Smooth muscle cell (in vitro differentiated cells): ENCODE results near the gene SKAP1. TPM values are rescaled to one million over a fixed set of nuclear protein-coding genes. Genes with fewer than 3 reads are reported as not detected.

Source experiments
- DNase-seq: peaks from one replicate; lab custom pipeline; 2025; ENCODE audit not compliant: unreplicated experiment; lab: John Stamatoyannopoulos, UW
- H2AFZ ChIP-seq: fragments of 200-600 bp; sonication (generic); 2 replicates; pipeline ENCODE4 v1.6.0; 2016; ENCODE audit warnings: antibody characterized with exemption, low read depth, mild to moderate bottlenecking
- H3F3A ChIP-seq: fragments of 200-600 bp; sonication (generic); 2 replicates; pipeline ENCODE4 v1.6.0; 2017; ENCODE audit warnings: antibody characterized with exemption, low read depth
- H3K27ac ChIP-seq: fragments of 200-600 bp; sonication (generic); 2 replicates; pipeline ENCODE4 v1.5.1; 2016; ENCODE audit warnings: low read depth, mild to moderate bottlenecking
- H3K27me3 ChIP-seq: fragments of 200-600 bp; sonication (generic); 2 replicates; pipeline ENCODE4 v1.6.1; 2016; ENCODE audit warnings: low read depth, mild to moderate bottlenecking
- H3K36me3 ChIP-seq: fragments of 200-600 bp; sonication (generic); 2 replicates; pipeline ENCODE4 v1.5.1; 2016; ENCODE audit warnings: low read depth
- H3K4me1 ChIP-seq: fragments of 200-600 bp; sonication (generic); 2 replicates; pipeline ENCODE4 v1.5.1; 2016; ENCODE audit warnings: low read depth
- H3K4me2 ChIP-seq: fragments of 200-600 bp; sonication (generic); 2 replicates; pipeline ENCODE4 v1.6.0; 2016; ENCODE audit warnings: mild to moderate bottlenecking
- H3K4me3 ChIP-seq: fragments of 200-600 bp; sonication (generic); 2 replicates; pipeline ENCODE4 v1.5.1; 2016; ENCODE audit warnings: mild to moderate bottlenecking
- H3K79me2 ChIP-seq: fragments of 200-600 bp; sonication (generic); 2 replicates; pipeline ENCODE4 v1.6.0; 2016; ENCODE audit warnings: low read depth, mild to moderate bottlenecking
- H3K9ac ChIP-seq: fragments of 200-600 bp; sonication (generic); 2 replicates; pipeline ENCODE4 v1.6.0; 2016; ENCODE audit warnings: low read depth
- H3K9me3 ChIP-seq: fragments of 200-600 bp; sonication (generic); replicated peaks from 2 replicates; pipeline ENCODE4 v1.5.1; 2016; ENCODE audit warnings: low read depth
- H4K20me1 ChIP-seq: fragments of 200-600 bp; sonication (generic); 2 replicates; pipeline ENCODE4 v1.6.0; 2016; ENCODE audit warnings: low read depth
- CTCF ChIP-seq: fragments of 200-600 bp; sonication (generic); IDR thresholded peaks from 2 replicates; pipeline ENCODE4 v1.5.1; 2017; ENCODE audit warnings: borderline replicate concordance, mild to moderate bottlenecking, antibody characterized with exemption; ENCODE audit not compliant: insufficient read depth, poor library complexity, severe bottlenecking
- WGBS: methylation state at CpG from one replicate; pipeline ENCODE4 v1.1.7; 2016; ENCODE audit warnings: low lambda C conversion rate; 5-methylcytosine and 5-hydroxymethylcytosine counted together
- polyA plus RNA-seq: library from polyadenylated mRNA; unstranded; fragments of >200 nt; fragmentation: Nextera tagmentation; extraction: Ambion mirVana; gene quantifications from 2 replicates; pipeline ENCODE4 v1.2.1, GENCODE V29; 2016
- total RNA-seq: library from RNA; depleted of rRNA; stranded (reverse); fragments of >200 nt; gene quantifications from 2 replicates; pipeline ENCODE4 v1.2.3, GENCODE V29; 2014

The SKAP1 gene
- total and polyA plus RNA-seq, 2 experiments from 2014 or later, result not detected

- H3K4me3 ChIP-seq, result no peak overlapping the region
- no peaks in the 10 kb centered on the region for H3K9me3 ChIP-seq
- no peaks in the 10 kb centered on the region for H4K20me1 ChIP-seq
- H2AFZ ChIP-seq, result no peak overlapping the region
- TF ChIP-seq CTCF, result no peak
- no peaks in the 10 kb centered on the region for H3K36me3 ChIP-seq
- no peaks in the 10 kb centered on the region for H3K4me1 ChIP-seq
- H3K27me3 ChIP-seq, result peaks cover 15% of the 10 kb centered on the region
- 89% methylated on average over 2 of the region's 2 CpGs for WGBS
- no peak for DNase-seq
- H3K79me2 ChIP-seq, result no peaks in the 10 kb centered on the region
- H3K9ac ChIP-seq, result no peak overlapping the region
- H3F3A ChIP-seq, result no peaks in the 10 kb centered on the region
- no peak overlapping the region for H3K4me2 ChIP-seq
- H3K27ac ChIP-seq, result no peak overlapping the region
Observed at GRCh38 chr17:48283411-48283810, 146.6 kb downstream of the SKAP1 start.

- Histone ChIP-seq H3K4me3 (no peak overlapping the region), H3K27ac (no peak overlapping the region), H3K36me3 (no peaks in the 10 kb centered on the region), H3F3A (no peaks in the 10 kb centered on the region), H3K4me2 (no peak overlapping the region), H3K79me2 (no peaks in the 10 kb centered on the region), H2AFZ (no peak overlapping the region), H3K27me3 (peaks cover 9% of the 10 kb centered on the region), H4K20me1 (no peaks in the 10 kb centered on the region), H3K9ac (no peak overlapping the region), H3K4me1 (no peaks in the 10 kb centered on the region), H3K9me3 (no peaks in the 10 kb centered on the region)
- DNase-seq, result no peak
- 94% methylated on average over 2 of the region's 2 CpGs for WGBS
- no peak for TF ChIP-seq CTCF
Observed at GRCh38 chr17:48282303-48282702, 147.7 kb downstream of the SKAP1 start.

GRCh38 chr17:48278760-48279491 is 151.1 kb downstream of the SKAP1 start:
- Histone ChIP-seq H3K27me3 (peaks cover 34% of the 10 kb centered on the region), H3K4me1 (no peaks in the 10 kb centered on the region), H3K9ac (no peak overlapping the region)

More at GRCh38 chr17:48278760-48279491, 151.1 kb downstream of the SKAP1 start:
- Histone ChIP-seq H3K4me2 (no peak overlapping the region), H3F3A (no peaks in the 10 kb centered on the region), H3K4me3 (no peak overlapping the region), H3K27ac (no peak overlapping the region), H3K36me3 (no peaks in the 10 kb centered on the region), H2AFZ (no peak overlapping the region), H3K79me2 (no peaks in the 10 kb centered on the region), H3K9me3 (no peaks in the 10 kb centered on the region), H4K20me1 (no peaks in the 10 kb centered on the region)
- DNase-seq, result no peak
- no peak for TF ChIP-seq CTCF
- WGBS, result 92% methylated on average over 5 of the region's 5 CpGs
